HAP-1 (cell line): ENCODE data around the gene TRIP11.

ENCODE experiments used
- DNase-seq, 2 experiments: peaks; one replicate each; pipeline ENCODE4 v3.0.0-alpha.2; 2016 to 2020; ENCODE audit warnings: low spot score in 2 of 2
- H3K27me3 ChIP-seq: fragments of 250-450 bp; sonication (Bioruptor Pico); 2 replicates; pipeline ENCODE4 v1.5.1; 2020; ENCODE audit warnings: low read depth, mild to moderate bottlenecking, moderate library complexity
- H3K36me3 ChIP-seq: fragments of 250-450 bp; sonication (Bioruptor Pico); replicated peaks from 2 replicates; pipeline ENCODE4 v1.5.1; 2020; ENCODE audit warnings: mild to moderate bottlenecking
- H3K4me1 ChIP-seq: fragments of 250-450 bp; sonication (Bioruptor Pico); 2 replicates; pipeline ENCODE4 v1.5.1; 2020; ENCODE audit warnings: mild to moderate bottlenecking
- H3K4me3 ChIP-seq: fragments of 250-450 bp; sonication (Bioruptor Pico); 2 replicates; pipeline ENCODE4 v1.5.1; 2020; ENCODE audit warnings: mild to moderate bottlenecking, moderate library complexity
- H3K9me3 ChIP-seq: fragments of 250-450 bp; sonication (Bioruptor Pico); 2 replicates; pipeline ENCODE4 v1.5.1; 2020; ENCODE audit warnings: mild to moderate bottlenecking, moderate library complexity
- in situ Hi-C: fragments of 300-500 bp; cut with MboI; formaldehyde crosslinking; loops from 3 replicates; pipeline ENCODE4 v1.14.3; 2020; ENCODE audit warnings: low sequenced_read_pairs, inconsistent platforms, mixed read lengths

The TRIP11 gene

DNA sequence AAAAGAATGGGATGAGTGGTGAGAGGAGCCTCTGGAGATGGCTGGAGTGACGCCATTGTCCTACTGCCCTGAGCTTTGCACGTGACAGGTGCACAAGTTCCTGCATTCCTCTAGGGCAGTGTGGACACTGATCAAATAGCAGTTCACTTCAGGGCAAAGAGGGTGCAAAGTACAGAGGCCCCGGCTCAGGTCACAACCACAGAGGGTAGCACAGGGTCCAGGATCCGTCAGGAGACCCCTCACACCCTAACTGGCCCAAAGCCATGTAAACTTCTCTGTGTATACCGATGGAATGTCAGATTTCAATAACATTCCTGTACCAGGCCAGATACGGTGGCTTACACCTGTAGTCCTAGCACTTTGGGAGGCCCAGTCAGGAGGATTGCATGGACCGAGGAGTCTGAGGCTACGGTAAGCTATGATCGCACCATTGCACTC is 82.0 kb downstream of the TRIP11 start:
- Histone ChIP-seq H3K4me3 (no peak overlapping the region), H3K4me1 (no peaks in the 10 kb centered on the region), H3K27me3 (no peaks in the 10 kb centered on the region), H3K9me3 (no peaks in the 10 kb centered on the region), H3K36me3 (no peaks in the 10 kb centered on the region)
- no peak for DNase-seq
- in situ Hi-C loops = no loop called here

DNA sequence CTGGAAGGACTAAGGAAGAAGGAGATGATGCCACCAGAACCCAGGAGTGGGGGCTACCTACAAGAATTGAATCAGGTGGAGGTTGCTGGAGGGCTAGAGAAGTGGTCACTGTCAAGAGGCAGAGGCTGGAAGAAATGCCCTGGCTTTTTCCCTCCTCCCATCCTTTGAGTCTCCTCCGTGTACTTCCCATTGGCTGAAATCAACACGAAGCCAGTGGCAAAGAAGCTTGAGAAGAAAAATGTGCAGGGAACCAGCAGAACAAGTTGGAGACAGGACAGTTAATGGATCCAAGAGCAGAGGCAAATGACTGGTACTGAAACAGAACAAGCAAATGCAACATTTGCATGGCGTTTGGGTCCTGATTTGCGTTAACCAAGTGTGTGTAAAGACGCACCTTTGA is 83.2 kb downstream of the TRIP11 start:
- Histone ChIP-seq H3K4me3 (no peak overlapping the region), H3K27me3 (no peaks in the 10 kb centered on the region)
- in situ Hi-C loops = no loop called here

GRCh38 chr14:91955168-91955567 is 84.7 kb downstream of the TRIP11 start:
- no peak overlapping the region for H3K4me3 ChIP-seq
- in situ Hi-C loops = no loop called here
- no peaks in the 10 kb centered on the region for H3K9me3 ChIP-seq

More for the DNA sequence above, 83.2 kb downstream of the TRIP11 start:
- no peaks in the 10 kb centered on the region for H3K4me1 ChIP-seq
- no peaks in the 10 kb centered on the region for H3K36me3 ChIP-seq
- DNase-seq = no peak
- no peaks in the 10 kb centered on the region for H3K9me3 ChIP-seq

GRCh38 chr14:91953170-91953985 is 86.5 kb downstream of the TRIP11 start:
- no peaks in the 10 kb centered on the region for H3K4me1 ChIP-seq
- no peak for DNase-seq
- in situ Hi-C loops = no loop called here
- no peaks in the 10 kb centered on the region for H3K36me3 ChIP-seq
- no peak overlapping the region for H3K4me3 ChIP-seq
- no peaks in the 10 kb centered on the region for H3K27me3 ChIP-seq
- H3K9me3 ChIP-seq = no peaks in the 10 kb centered on the region

More at GRCh38 chr14:91955168-91955567, 84.7 kb downstream of the TRIP11 start:
- Histone ChIP-seq H3K4me1 (no peaks in the 10 kb centered on the region), H3K36me3 (no peaks in the 10 kb centered on the region), H3K27me3 (no peaks in the 10 kb centered on the region)
- DNase-seq = no peak

GRCh38 chr14:91947475-91948184 is 92.2 kb downstream of the TRIP11 start, which contains the start of gene FBLN5:
Gene FBLN5, minus strand, starts transcription at chr14:91947694. Its CDS starts 465 bp downstream, at chr14:91947229.
- H3K9me3 ChIP-seq = no peaks in the 10 kb centered on the region
- H3K4me1 ChIP-seq = peaks cover 8% of the 10 kb centered on the region; the same call in 1 of the 2 replicates
- no peaks in the 10 kb centered on the region for H3K36me3 ChIP-seq
- no peaks in the 10 kb centered on the region for H3K27me3 ChIP-seq
- peak within 1 kb of the TSS; percentile 48 for H3K4me3 ChIP-seq
- DNase-seq = peak; percentile 57 to 75
- in situ Hi-C loops = no loop called here

DNA sequence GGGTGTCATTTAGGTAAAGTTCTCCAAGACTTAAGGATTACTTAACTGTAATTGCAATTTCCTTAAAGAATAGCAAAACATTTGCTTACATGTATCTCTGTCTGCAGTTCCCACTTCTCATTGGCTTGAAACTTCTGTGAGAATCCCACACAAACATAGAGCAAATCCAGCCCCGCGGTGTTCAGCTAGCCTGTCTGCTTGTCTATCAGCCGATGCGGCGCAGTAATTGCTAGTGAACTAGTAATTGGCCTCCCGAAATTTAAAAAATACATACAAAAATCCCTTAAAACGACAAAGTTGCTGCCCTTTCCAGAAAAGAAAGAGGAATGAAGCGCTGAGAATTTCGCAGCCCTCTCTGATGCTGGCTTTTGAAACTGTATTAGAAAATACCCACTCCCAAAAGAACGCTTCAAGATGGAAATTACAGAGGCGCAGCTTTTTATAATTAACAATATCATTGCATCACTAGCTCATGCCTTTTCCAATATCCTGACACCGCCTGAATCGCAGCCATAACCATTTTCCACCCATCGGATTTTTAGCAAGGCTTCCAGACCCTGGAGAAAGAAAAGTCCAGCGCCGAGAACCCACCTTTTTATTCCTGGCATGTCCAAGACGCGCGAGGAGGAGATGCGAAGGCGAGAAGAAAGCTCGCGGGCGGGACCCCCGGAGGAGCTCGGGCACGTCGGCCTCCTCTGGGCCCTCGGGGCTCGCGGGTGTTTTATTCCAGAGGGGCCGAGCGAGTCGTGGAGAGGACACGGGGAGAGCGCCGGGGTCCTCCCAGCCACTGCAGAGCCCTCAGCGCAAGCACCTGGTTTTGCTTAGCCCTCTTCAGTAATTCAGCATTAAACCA is 93.0 kb downstream of the TRIP11 start:
- in situ Hi-C loops = no loop called here
- no peaks in the 10 kb centered on the region for H3K27me3 ChIP-seq
- peak in 1 of 2 experiments; percentile 53 for DNase-seq
- peak overlapping the region; percentile 48 for H3K4me3 ChIP-seq
- H3K36me3 ChIP-seq = no peaks in the 10 kb centered on the region
- H3K4me1 ChIP-seq = peaks cover 8% of the 10 kb centered on the region; the same call in 1 of the 2 replicates
- H3K9me3 ChIP-seq = no peaks in the 10 kb centered on the region

DNA sequence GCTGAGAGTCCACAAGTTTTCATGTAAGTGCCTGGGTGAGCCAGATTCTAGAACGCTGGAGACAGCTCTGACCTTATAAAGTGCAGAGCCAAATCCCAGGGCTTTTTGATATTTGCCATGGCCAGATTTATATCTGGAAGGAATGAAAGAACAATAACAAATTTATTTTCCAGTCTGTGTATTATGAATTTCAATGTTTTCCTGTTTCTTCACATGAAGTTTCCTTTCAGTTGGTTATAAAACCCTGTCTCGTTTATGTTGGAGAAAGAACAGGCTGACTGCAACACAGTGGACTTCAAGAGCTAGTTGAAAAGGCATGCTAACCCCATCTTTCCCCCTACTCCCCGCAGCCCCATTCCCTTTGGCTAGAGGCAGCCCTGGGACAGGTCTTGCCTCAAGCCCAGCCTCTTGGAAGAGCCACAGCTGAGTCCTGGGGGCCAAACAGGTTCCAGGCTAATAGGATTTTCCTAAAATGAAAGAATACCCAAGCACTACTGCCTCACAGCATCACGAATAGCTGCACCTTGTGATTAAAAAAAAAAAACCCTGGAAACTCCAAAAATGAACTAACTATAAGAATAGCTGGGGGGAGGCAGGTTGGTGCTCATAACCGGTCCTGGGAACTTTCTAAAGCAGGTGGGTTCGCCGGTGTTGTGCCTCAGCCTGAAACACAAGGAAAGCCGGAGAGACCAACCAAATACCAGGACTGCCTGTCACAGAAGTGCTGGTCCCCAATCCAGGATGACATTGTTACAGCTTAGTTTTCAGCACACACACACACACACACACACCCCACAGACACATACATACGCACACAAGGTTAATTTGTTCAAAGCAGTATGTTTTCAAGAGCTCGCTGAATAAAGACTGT is 93.9 kb downstream of the TRIP11 start:
- Histone ChIP-seq H3K27me3 (no peaks in the 10 kb centered on the region), H3K36me3 (no peaks in the 10 kb centered on the region), H3K4me3 (peak overlapping the region; percentile 48), H3K4me1 (peaks cover 8% of the 10 kb centered on the region; the same call in 1 of the 2 replicates), H3K9me3 (no peaks in the 10 kb centered on the region)
- no peak for DNase-seq
- in situ Hi-C loops = no loop called here

DNA sequence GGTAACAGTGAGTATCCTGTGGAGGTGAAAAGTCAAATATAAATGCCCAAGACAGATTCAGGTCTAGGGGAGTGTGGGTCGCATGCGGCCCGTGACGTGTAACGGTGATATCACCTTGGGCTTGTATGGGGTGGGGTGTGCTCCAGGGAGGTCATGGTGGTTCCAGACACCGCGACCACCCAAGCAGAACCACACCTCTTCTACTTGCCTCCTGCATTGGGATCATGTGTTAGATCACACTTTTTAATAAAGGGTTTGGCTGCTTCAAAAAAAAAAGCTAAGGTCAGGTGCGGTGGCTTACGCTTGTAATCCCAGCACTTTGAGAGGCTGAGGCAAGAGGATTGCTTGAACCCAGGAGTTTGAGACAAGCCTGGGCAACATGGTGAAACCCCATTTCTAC is 96.9 kb downstream of the TRIP11 start:
- Histone ChIP-seq H3K9me3 (no peaks in the 10 kb centered on the region), H3K27me3 (no peaks in the 10 kb centered on the region), H3K36me3 (no peaks in the 10 kb centered on the region), H3K4me3 (no peak overlapping the region), H3K4me1 (peaks cover 4% of the 10 kb centered on the region; the same call in 1 of the 2 replicates)
- DNase-seq = no peak
- in situ Hi-C loops = no loop called here

DNA sequence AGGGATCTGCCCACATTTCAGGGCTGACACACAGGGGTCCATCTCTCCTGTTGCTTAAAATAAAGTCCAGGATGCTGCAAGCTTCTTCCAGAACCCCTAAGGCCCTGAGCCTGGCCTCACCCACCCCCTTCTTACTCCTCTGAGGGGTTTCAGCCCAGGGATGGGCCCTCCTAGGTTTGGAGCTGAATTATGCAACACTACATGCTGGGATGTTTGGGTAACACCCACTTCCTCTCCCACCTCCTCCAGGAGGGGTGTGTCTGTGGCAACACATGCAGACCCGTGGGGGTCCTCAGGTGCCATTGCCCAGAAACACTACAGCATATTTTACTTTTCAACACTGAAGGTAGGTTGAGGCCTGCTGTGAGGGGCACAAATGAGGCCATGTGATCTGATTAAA is 97.7 kb downstream of the TRIP11 start:
- in situ Hi-C loops = no loop called here
- Histone ChIP-seq H3K4me1 (0 out of 2 replicates have a peak, but pooled peaks cover 4% of the 10 kb centered on the region), H3K36me3 (no peaks in the 10 kb centered on the region), H3K27me3 (no peaks in the 10 kb centered on the region), H3K9me3 (no peaks in the 10 kb centered on the region), H3K4me3 (no peak overlapping the region)
- DNase-seq = no peak

- Histone ChIP-seq H3K9me3 (no peaks in the 10 kb centered on the region), H3K4me1 (0 out of 2 replicates have a peak, but pooled peaks cover 4% of the 10 kb centered on the region), H3K27me3 (no peaks in the 10 kb centered on the region), H3K4me3 (no peak overlapping the region), H3K36me3 (no peaks in the 10 kb centered on the region)
- no peak for DNase-seq
- in situ Hi-C loops = no loop called here
Observed at GRCh38 chr14:91940209-91940608, 99.7 kb downstream of the TRIP11 start.

DNA sequence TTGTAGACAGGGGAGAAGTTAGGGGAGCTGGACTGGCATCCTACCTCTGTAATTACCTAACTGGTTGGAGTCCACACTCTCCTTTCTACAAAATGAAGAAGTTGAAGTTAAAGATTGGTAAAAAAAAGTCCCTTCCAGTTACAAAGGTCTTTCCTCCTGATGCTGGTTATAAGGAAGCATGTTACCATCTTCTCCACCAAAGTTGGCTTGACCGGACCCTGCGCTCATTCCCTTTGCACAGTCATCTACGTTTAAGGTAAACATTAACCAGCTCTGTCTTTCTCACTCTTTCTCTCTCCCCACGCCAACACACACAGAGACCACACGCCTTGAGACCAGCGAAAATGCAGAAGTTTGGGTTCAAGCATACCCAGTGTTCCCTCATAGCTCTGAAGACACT is 104.3 kb downstream of the TRIP11 start:
- no peak for DNase-seq
- no peaks in the 10 kb centered on the region for H3K27me3 ChIP-seq
- H3K36me3 ChIP-seq = no peaks in the 10 kb centered on the region
- H3K4me3 ChIP-seq = no peak overlapping the region
- no peaks in the 10 kb centered on the region for H3K9me3 ChIP-seq
- no peaks in the 10 kb centered on the region for H3K4me1 ChIP-seq
- in situ Hi-C loops = no loop called here

DNA sequence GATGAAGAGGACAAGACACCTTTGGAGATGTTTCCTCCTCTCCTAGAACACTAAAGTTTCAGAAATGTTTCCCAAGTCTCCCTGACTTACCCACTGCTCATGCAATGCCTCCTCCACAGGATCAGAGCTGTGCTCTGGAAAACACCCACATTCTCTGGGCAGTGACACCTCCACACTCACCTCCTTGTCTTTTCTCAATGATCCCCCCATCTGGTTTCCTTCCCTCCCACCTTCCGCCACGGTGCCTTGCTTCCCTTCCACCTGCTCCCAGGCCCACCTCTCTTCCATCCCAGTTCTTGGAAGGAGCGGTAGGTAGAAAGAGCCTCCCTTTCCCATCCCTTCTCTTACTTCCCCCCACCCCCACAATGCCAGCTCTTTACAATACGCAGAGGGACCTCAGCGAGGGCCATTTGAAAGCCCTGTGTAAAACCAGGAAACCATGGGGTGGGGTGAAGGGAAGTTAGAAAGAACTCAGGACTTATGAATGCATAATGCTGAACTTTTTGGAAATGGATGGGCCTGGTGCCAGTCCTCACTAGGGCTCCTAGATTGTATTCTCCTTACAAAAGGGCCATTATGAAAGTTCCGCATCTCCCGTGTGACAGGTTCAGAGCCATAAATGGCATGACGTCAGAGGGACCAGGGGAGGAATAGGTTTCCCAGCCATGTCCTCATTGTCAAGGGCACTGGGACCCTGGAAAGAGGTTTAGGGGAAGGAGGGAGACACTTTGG is 105.1 kb downstream of the TRIP11 start:
- Histone ChIP-seq H3K9me3 (no peaks in the 10 kb centered on the region), H3K4me1 (no peaks in the 10 kb centered on the region), H3K4me3 (no peak overlapping the region), H3K27me3 (no peaks in the 10 kb centered on the region), H3K36me3 (no peaks in the 10 kb centered on the region)
- no peak for DNase-seq
- in situ Hi-C loops = no loop called here
